GM21737 (cell line): ENCODE measurements around the gene GSTM3.
"Not testable (repeated sequence)": the region's sequence is repeated elsewhere in the genome, so short reads cannot be mapped to it uniquely, and the experiment has no call there.

Experiments
- ATAC-seq: cut with Tn5 transposase; IDR thresholded peaks from one replicate; pipeline ENCODE4 v1.9.1; 2021; ENCODE audit warnings: mild to moderate bottlenecking, moderate library complexity; ENCODE audit not compliant: unreplicated experiment

Gene GSTM3

GRCh38 chr1:109732390-109732881 lies 8.4 kb downstream of the GSTM3 start:
- ATAC-seq = no peak

GRCh38 chr1:109730666-109731065 lies 10.2 kb downstream of the GSTM3 start:
- no peak for ATAC-seq

- ATAC-seq = no peak
Measured at GRCh38 chr1:109728870-109729269, 12.0 kb downstream of the GSTM3 start.

DNA sequence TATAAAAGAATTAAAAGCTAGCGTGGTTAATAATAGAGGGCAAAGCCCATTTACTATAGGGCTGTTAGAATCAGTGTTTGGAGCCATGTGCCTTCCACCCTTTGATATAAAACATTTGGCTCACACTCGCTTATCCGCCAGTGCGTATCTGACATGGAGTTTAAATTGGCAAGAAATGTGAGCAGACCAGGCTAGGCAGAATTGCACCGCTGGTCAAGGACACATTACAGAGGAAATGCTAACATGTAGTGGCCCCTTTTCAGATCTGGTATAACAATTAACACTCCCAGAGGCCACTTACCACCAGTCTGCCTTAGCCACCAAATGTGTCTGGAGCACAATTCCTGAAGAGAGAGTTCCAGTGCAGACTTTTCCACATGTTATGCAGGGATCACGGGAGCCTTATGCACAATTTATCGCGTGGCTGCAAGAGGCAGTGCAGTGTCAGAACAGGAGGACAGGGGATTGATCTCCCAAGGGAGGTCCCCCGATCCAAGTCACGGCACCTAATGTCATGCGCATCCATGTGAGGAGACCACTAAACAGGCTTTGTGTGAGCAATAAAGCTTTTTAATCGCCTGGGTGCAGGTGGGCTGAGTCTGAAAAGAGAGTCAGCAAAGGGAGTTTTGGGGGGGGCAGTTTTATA lies 14.0 kb downstream of the GSTM3 start:
- no peak for ATAC-seq

DNA sequence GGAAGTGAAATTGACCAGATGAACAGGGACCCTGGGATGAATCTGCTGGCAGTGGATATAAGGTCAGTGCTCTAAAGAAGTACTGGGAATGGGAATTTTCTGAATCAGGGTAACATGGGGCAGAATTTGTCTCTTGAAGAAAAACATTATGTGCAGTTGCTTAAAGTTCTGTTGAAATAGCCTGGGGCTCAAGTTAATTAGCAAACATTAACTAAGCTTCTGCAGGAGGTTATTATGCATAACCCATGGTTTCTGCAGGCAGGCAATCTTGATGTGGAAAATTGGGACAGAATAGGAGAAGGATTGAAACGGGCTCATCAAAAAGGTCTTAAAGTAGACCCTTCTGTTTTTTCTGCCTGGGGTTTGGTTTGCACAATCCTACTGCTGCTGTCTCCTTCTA lies 14.8 kb downstream of the GSTM3 start:
- no peak for ATAC-seq

DNA sequence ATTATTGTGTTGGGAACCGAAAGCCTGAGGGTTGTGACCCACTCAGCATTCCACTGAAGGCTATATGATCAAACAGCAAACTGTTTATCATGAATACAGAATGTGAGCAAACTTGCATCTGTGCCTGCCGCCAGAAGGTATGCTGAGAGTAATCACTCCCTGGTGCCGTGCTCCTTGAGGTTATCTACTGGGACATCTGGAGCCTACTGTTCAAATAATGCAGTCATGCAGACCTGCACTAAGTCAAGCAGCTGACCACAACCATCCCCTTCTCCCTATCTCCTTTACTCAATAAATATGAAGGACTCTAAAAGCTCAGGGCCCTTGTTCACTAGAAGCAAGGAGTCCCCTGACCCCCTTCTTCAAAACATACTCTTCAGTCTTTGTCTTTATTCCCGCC lies 15.3 kb downstream of the GSTM3 start:
- no peak for ATAC-seq

GRCh38 chr1:109724933-109725332 lies 15.9 kb downstream of the GSTM3 start:
- ATAC-seq = no peak

- no peak for ATAC-seq
Measured at GRCh38 chr1:109722908-109723691, 17.7 kb downstream of the GSTM3 start.

DNA sequence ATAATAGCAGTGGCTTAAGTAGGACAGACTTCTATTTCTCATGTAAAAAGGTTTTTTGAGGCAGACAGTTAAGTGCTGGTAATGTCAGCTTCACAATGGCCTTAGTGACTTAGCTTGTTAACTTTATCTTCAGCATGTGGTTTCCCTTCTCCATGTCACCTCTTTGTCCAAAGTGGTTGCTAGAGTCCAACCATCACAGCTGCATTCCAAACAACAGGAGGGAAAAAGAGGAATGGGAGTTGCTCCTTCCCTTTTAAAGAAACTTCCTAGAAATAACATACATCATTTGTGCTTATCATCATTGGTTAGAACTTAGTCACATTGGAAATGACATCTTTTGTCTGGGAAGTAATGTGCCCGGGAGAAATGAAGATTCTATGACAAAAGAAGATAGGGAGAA lies 18.9 kb downstream of the GSTM3 start:
- ATAC-seq = no peak

DNA sequence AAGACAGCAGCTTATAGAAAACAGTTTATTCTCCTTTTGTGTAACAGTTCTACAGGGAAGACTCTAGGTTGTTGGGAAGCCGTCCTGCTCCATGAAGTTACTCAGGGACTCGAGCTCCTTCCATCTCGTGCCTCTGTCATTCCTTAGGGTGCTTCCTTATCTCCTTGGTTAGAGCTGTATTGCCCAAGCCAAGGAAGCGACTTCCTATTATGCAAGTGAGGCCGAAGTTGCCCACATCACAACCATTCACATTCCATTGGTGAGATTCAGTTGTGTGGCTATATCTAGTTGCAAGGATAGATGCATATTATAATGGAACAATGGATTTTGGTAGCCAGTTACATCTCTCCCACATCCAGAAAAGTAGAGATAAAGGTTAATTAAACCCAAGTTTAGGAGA lies 19.8 kb downstream of the GSTM3 start:
- no peak for ATAC-seq

DNA sequence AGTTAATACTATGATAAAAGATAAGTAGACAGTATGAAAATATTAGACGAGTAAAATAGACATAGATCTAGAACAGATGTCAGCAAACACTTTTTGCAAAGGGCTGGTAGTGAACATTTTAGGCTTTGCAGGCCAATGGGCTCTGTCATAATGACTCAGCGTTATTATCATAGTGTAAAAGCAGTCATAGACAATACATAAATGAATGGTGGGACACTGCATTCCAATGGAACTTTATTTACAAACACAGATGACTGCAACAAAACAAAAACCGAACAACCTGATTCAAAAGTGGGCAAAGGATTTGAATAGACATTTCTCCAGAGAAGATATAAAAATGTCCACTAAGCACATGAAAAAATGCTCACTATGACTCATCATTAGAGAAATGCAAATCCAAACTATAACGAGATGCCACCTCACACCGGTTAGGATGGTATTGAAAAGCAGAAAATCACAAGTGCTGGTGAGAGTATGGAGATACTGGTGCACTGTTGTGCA lies 21.5 kb downstream of the GSTM3 start:
- no peak for ATAC-seq

DNA sequence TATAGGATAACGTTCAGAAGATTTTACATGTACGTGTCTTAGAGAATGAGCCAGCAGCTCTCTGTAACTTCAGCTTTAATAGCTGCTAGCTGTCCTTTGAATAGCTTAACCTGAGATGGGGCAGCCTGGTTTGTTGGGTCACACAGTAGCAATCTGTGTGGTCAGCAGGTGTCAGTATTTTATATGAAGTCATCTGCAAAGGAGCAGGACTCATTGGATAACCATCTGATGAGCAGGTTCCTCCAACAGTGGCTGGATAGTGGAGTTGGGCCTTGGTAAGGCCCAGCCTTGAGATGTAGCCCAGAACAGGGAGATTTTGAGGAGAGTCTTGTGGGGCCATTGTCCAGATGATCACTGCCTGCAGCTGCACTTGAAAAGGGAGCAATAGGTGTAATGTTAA lies 22.3 kb downstream of the GSTM3 start:
- ATAC-seq = no peak

- ATAC-seq = no peak
Measured at GRCh38 chr1:109717729-109718128, 23.1 kb downstream of the GSTM3 start.

DNA sequence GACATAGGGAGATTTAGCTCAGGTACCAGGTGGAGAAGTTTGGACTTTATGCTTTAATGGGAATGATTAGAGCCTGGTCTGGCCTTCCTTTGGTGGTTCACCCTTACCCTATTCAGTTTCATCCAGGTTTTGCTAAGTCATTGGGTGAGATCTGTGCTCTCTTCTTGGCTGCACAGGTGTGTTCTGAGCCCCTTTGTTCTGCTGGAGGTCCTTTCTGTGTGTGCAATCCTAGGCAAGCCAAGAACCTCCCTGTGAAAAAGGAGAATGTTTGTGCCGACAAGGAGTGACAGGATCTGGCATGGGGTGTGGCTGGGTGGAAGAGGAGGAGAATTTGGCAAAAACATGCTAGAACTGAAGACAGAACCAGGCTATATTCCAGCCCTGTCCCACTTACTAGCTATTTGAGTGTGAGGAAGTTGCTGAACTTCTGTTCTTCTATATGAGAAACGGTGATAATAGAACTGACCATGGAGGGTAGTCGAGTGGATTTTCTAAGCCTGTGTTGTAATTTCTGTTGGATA lies 24.2 kb downstream of the GSTM3 start:
- no peak for ATAC-seq

GRCh38 chr1:109716121-109716520 lies 24.7 kb downstream of the GSTM3 start:
- ATAC-seq = no peak

DNA sequence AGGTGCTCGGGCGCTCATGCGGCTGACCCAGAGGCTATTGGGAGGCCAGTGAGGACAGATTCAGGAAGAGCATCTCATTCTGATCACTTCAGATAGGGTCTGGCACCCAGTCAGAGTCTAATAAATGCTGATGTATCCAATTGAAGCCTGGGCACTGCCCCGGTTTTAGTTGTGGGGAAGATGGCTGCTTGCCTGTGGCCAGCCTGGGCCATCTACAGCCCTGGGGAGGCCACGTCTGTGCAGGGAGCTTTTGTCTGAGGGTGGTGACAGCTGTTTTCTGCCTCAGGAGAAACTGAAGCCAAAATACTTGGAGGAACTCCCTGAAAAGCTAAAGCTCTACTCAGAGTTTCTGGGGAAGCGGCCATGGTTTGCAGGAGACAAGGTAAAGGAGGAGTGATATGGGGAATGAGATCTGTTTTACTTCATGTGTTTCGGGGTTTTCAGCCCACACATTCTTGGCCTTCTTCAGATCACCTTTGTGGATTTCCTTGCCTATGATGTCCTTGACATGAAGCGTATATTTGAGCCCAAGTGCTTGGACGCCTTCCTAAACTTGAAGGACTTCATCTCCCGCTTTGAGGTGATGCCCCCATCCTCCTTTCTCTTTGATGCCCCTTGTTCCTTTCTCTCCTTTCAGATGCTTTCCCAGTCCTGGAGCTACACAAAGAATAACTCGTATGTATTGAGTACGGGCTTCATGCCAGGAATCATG lies 26.0 kb downstream of the GSTM3 start:
- ATAC-seq = no peak

- ATAC-seq = no peak
Measured at GRCh38 chr1:109713636-109714035, 27.2 kb downstream of the GSTM3 start.

- no peak for ATAC-seq
Measured at GRCh38 chr1:109712321-109712864, 28.4 kb downstream of the GSTM3 start.

DNA sequence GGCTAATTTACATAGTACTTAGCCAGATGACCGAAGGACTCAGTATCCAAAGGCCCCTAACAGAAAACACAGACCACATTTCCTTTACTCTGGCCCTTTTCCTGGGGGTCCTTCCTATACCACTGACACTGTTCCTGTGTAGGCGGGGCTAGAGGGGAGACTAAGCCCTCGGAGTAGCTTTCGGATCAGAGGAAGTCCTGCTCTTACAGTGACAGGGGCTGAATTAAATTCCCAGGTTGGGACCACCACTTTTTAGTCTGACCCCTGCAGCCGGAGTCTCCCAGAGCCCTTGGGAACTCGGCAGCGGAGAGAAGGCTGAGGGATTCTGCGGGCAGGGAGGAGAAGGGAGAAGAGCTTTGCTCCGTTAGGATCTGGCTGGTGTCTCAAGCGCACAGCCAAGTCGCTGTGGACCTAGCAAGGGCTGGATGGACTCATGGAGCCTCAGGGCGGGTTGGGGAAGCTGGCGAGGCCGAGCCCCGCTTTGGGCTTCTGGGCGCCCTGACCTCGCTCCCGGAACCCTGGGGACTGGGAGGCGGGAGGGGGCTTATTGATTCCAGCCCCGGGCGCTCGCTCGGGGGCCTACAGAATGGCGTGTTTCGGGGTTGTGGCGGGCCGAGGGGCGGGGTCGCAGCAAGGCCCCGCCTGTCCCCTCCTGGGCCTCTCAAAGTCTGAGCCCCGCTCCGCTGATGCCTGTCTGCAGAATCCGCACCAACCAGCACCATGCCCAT lies 29.1 kb downstream of the GSTM3 start, which contains the start of gene GSTM5:
Gene GSTM5, plus strand, starts transcription at position 659 of the 728 bp plus-strand sequence. Its CDS starts 62 bp downstream, at position 721.
- ATAC-seq = not testable (repeated sequence)

DNA sequence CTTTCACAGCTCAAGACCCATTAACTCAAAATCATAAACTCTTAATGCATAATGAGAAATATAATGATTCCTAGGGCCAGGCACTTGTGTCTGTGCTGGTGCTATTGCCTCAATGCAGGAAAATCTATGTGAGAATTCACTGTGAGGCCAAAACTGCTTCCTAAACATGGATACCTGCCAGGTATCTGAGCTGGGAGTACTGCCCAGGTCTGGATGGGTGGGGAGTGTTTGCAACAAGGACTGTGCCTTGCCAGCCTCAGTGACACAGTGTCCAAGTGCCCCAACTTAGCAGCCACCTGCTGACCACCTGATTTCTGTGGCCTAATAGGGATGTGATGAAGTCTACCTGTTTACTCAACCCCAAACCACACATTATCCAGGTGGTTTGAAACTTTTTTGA lies 31.0 kb downstream of the GSTM3 start:
- ATAC-seq = not testable (repeated sequence)
